K562 (cell line): ENCODE results near the gene SCNN1A. TPM values are rescaled to one million over a fixed set of nuclear protein-coding genes. Genes with fewer than 3 reads are reported as not detected.

Experiments
- CC2D1A ChIP-seq: fragments of 450-650 bp; IDR thresholded peaks from 2 replicates; pipeline ENCODE4 v1.6.1; 2017; ENCODE audit warnings: mild to moderate bottlenecking
- HMGXB4 ChIP-seq: sonication (generic); formaldehyde crosslinking; IDR thresholded peaks from 2 replicates; pipeline ENCODE4 v1.8.1; 2023; ENCODE audit warnings: mild to moderate bottlenecking, missing genetic modification reagents
- NCOR1 ChIP-seq: fragments of 450-650 bp; IDR thresholded peaks from 2 replicates; pipeline ENCODE4 v1.6.1; 2016; ENCODE audit warnings: mild to moderate bottlenecking, moderate library complexity
- SMAD3 ChIP-seq: fragments of 450-650 bp; formaldehyde crosslinking; conservative IDR thresholded peaks from 2 replicates; pipeline ENCODE4 v1.4.0; 2020; ENCODE audit warnings: mild to moderate bottlenecking
- XRCC3 ChIP-seq: fragments of 450-650 bp; IDR thresholded peaks from 2 replicates; pipeline ENCODE4 v1.6.1; 2017; ENCODE audit warnings: mild to moderate bottlenecking, moderate library complexity
- YBX1 ChIP-seq: fragments of 450-650 bp; IDR thresholded peaks from 2 replicates; pipeline ENCODE4 v1.7.1; 2016; ENCODE audit warnings: mild to moderate bottlenecking
- ZKSCAN1 ChIP-seq: fragments of 150-350 bp; IDR thresholded peaks from 2 replicates; pipeline ENCODE4 v1.6.1; 2016; ENCODE audit warnings: low read depth, low read length
- ZNF212 ChIP-seq: fragments of 450-650 bp; formaldehyde crosslinking; IDR thresholded peaks from 2 replicates; pipeline ENCODE4 v1.4.0; 2020; ENCODE audit warnings: mild to moderate bottlenecking
- ZNF41 ChIP-seq: fragments of 250-450 bp; sonication (Bioruptor Pico); conservative IDR thresholded peaks from 2 replicates; pipeline ENCODE4 v1.4.0; 2020; ENCODE audit warnings: mild to moderate bottlenecking
- ZSCAN29 ChIP-seq: fragments of 450-650 bp; IDR thresholded peaks from 2 replicates; pipeline ENCODE4 v1.6.1; 2017
- polyA plus RNA-seq, 8 experiments: library from polyadenylated mRNA; depleted of rRNA in 4 of 8; stranded (reverse) in 5 of 8; unstranded in 3 of 8; fragments of >200 nt; fragmentation: Nextera tagmentation in 2 of 8; fragmentation: Illumina TruSeq in 1 of 8; extraction: Ambion mirVana in 2 of 8; extraction: Trizol in 1 of 8; gene quantifications; 2 replicates each; pipeline versions ENCODE4 v1.2.1 to v1.2.3, GENCODE V29; 2011 to 2014; ENCODE audit warnings: inconsistent platforms in 1 of 8, missing spikeins in 1 of 8
- total RNA-seq, 7 experiments: library from RNA; depleted of rRNA in 6 of 7; stranded (reverse); fragments of >200 nt in 6 of 7; fragmentation: Illumina TruSeq in 2 of 7; extraction: Trizol in 2 of 7; gene quantifications; 2 replicates each; pipeline versions ENCODE4 v1.2.1 to v1.2.3, GENCODE V29; 2011 to 2021; ENCODE audit warnings: low replicate concordance in 1 of 7
- TF ChIP-seq, protein P1 (sequence below), 2 experiments: fragments of 450-650 bp; IDR thresholded peaks; 2 replicates each; pipeline ENCODE4 v1.6.1; 2016

The SCNN1A gene
- total and polyA plus RNA-seq, 9 of the 15 experiments (the other 6 are each of a cell fraction or from before 2014, with no cell fraction given): 0.15 to 0.49 (median 0.32) TPM; not detected in 5

DNA sequence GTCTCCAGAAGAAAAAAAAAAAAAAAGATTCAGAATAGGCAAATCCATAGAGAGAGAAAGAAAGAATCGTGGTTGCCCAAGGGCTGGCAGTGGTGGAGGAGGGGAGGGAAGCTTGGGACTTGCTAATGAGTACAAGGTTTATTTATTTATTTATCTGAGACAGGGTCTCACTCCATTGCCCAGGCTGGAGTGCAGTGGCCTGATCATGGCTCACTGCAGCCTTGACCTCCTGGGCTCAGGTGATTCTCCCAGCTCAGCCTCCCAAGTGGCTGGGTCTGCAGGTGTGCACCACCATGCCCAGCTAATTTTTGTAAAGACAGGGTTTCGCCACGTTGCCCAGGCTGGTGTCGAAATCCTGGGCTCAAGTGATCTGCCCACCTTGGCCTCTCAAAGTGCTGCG lies 23.7 kb downstream of the SCNN1A start (continued):
- no peak for TF ChIP-seq ZNF212 (CRISPR knock-in tag)
- no peak for TF ChIP-seq SMAD3 (CRISPR knock-in tag)
- TF ChIP-seq ZNF41 (CRISPR knock-in tag): no peak
- TF ChIP-seq ZKSCAN1: no peak
- TF ChIP-seq, protein P1, sequence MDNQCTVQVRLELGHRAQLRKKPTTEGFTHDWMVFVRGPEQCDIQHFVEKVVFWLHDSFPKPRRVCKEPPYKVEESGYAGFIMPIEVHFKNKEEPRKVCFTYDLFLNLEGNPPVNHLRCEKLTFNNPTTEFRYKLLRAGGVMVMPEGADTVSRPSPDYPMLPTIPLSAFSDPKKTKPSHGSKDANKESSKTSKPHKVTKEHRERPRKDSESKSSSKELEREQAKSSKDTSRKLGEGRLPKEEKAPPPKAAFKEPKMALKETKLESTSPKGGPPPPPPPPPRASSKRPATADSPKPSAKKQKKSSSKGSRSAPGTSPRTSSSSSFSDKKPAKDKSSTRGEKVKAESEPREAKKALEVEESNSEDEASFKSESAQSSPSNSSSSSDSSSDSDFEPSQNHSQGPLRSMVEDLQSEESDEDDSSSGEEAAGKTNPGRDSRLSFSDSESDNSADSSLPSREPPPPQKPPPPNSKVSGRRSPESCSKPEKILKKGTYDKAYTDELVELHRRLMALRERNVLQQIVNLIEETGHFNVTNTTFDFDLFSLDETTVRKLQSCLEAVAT (IDR thresholded peaks at IDR 0.05): no peak
- no peak for TF ChIP-seq ZSCAN29
- TF ChIP-seq HMGXB4: no peak
- TF ChIP-seq XRCC3: no peak
- no peak for TF ChIP-seq YBX1
- TF ChIP-seq CC2D1A: no peak
- TF ChIP-seq NCOR1: no peak
